SIG-M5 treated with dmso at 0.1 percent for 504 hours (cell line): ENCODE data around the gene OSBPL10.

Experiments
- DNase-seq: peaks from one replicate; lab custom pipeline; 2025; ENCODE audit not compliant: unreplicated experiment; lab: John Stamatoyannopoulos, UW

Gene OSBPL10

GRCh38 chr3:31777092-31777491, 204.0 kb downstream of the OSBPL10 start:
- DNase-seq, result no peak

GRCh38 chr3:31776016-31776415, 205.0 kb downstream of the OSBPL10 start:
- DNase-seq, result no peak

- DNase-seq, result no peak
Observed at GRCh38 chr3:31775383-31775782, 205.7 kb downstream of the OSBPL10 start.

GRCh38 chr3:31772758-31773473, 208.1 kb downstream of the OSBPL10 start:
- no peak for DNase-seq

GRCh38 chr3:31772272-31772671, 208.8 kb downstream of the OSBPL10 start:
- DNase-seq, result no peak

GRCh38 chr3:31770822-31771326, 210.2 kb downstream of the OSBPL10 start:
- no peak for DNase-seq

GRCh38 chr3:31768479-31769125, 212.5 kb downstream of the OSBPL10 start:
- peak; percentile 19 for DNase-seq

- no peak for DNase-seq
Observed at GRCh38 chr3:31767920-31768319, 213.1 kb downstream of the OSBPL10 start.

- DNase-seq, result no peak
Observed at GRCh38 chr3:31766669-31767068, 214.4 kb downstream of the OSBPL10 start.

GRCh38 chr3:31765871-31766270, 215.2 kb downstream of the OSBPL10 start:
- peak; percentile 17 for DNase-seq

- DNase-seq, result no peak
Observed at GRCh38 chr3:31763731-31764130, 217.3 kb downstream of the OSBPL10 start.

- no peak for DNase-seq
Observed at GRCh38 chr3:31762888-31763351, 218.1 kb downstream of the OSBPL10 start.

- DNase-seq, result no peak
Observed at GRCh38 chr3:31762097-31762764, 218.8 kb downstream of the OSBPL10 start.

- DNase-seq, result no peak
Observed at GRCh38 chr3:31760654-31761053, 220.4 kb downstream of the OSBPL10 start.

- no peak for DNase-seq
Observed at GRCh38 chr3:31758322-31758965, 222.6 kb downstream of the OSBPL10 start.

GRCh38 chr3:31755926-31756658, 225.0 kb downstream of the OSBPL10 start:
- no peak for DNase-seq

- no peak for DNase-seq
Observed at GRCh38 chr3:31754575-31755278, 226.3 kb downstream of the OSBPL10 start.

GRCh38 chr3:31753050-31753425, 228.0 kb downstream of the OSBPL10 start:
- DNase-seq, result no peak

- DNase-seq, result no peak
Observed at GRCh38 chr3:31752305-31753049, 228.6 kb downstream of the OSBPL10 start.
